ENCODE results near the gene CD28.

- no peak for TF ChIP-seq CTCF (IDR thresholded peaks at IDR 0.05)
- TF ChIP-seq POLR2A (IDR thresholded peaks at IDR 0.05) = no peak
These were observed 7.7 kb downstream of the CD28 start for GRCh38 chr2:203714112-203714511.
